BE2C (cell line): ENCODE results near the gene LSMEM2.

Experiments
- DNase-seq: peaks from one replicate; pipeline ENCODE4 v3.0.0-alpha.2; 2020
- H3K27me3 ChIP-seq: fragments of 250-450 bp; sonication (Bioruptor Pico); 2 replicates; pipeline ENCODE4 v1.5.1; 2020; ENCODE audit warnings: mild to moderate bottlenecking
- H3K36me3 ChIP-seq: fragments of 250-450 bp; sonication (Bioruptor Pico); 2 replicates; pipeline ENCODE4 v1.5.1; 2020; ENCODE audit warnings: mild to moderate bottlenecking
- H3K4me1 ChIP-seq: fragments of 250-450 bp; sonication (Bioruptor Pico); 2 replicates; pipeline ENCODE4 v1.5.1; 2020
- H3K4me3 ChIP-seq: 2 replicates; pipeline ENCODE4 v1.5.1; 2011; ENCODE audit warnings: low read depth, low read length
- H3K9me3 ChIP-seq: fragments of 250-450 bp; sonication (Bioruptor Pico); 2 replicates; pipeline ENCODE4 v1.5.1; 2020
- CTCF ChIP-seq: IDR thresholded peaks from 2 replicates; pipeline ENCODE4 v1.5.1; 2012; ENCODE audit warnings: mild to moderate bottlenecking, low read depth, low read length

The LSMEM2 gene

GRCh38 chr3:50324351-50325112 lies 45.6 kb downstream of the LSMEM2 start:
- H3K4me1 ChIP-seq, result peaks cover 3% of the 10 kb centered on the region
- peak; percentile 73 for TF ChIP-seq CTCF
- peak; percentile 81 for DNase-seq
- no peaks in the 10 kb centered on the region for H3K27me3 ChIP-seq
- peaks cover 6% of the 10 kb centered on the region for H3K36me3 ChIP-seq
- H3K9me3 ChIP-seq, result no peaks in the 10 kb centered on the region
- no peak overlapping the region for H3K4me3 ChIP-seq

DNA sequence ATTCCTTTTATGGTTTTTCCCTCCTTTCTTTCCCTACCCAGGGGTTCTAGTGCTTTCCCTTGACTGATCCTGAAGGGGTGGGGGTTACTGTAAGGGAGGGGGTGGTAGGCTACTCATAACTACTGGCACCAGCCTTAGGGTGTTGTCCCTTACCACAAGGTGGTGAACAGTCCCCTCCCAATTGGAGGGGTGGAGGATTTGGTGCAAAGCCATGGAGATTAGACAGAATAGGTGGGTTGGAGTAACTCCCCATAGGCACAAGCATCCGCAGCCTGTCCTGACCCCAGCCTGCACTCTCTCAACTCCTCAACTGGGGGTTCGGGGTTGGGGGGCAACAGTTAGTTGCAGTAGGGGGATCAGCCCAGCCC lies 46.2 kb downstream of the LSMEM2 start:
- Histone ChIP-seq H3K4me3 (no peak overlapping the region), H3K4me1 (peaks cover 3% of the 10 kb centered on the region), H3K9me3 (no peaks in the 10 kb centered on the region), H3K27me3 (no peaks in the 10 kb centered on the region), H3K36me3 (peaks cover 4% of the 10 kb centered on the region)
- TF ChIP-seq CTCF, result no peak
- DNase-seq, result no peak

- Histone ChIP-seq H3K9me3 (no peaks in the 10 kb centered on the region), H3K27me3 (no peaks in the 10 kb centered on the region), H3K36me3 (peaks cover 9% of the 10 kb centered on the region), H3K4me3 (no peak overlapping the region), H3K4me1 (peaks cover 3% of the 10 kb centered on the region; the same call in 1 of the 2 replicates)
- no peak for TF ChIP-seq CTCF
- DNase-seq, result no peak
Measured at GRCh38 chr3:50325497-50326181, 46.8 kb downstream of the LSMEM2 start.

DNA sequence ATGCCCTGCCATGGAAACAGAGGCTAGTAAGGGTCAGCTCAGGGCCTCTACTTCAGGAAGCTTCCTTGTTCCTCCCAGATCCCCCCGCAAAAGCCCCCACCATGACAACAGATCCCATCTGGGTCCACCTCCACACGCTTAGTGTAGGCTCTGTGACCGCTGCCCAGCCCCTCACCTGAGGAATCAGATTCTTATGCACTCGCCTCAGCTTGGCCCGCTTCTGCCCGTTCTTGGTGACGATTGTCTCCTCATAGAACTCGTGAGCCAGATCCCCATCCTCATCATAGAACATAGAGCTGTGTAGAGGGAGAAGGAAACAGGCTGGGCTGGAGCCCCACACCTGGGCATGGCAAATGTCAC lies 47.3 kb downstream of the LSMEM2 start:
- DNase-seq, result no peak

GRCh38 chr3:50327129-50327528 lies 48.2 kb downstream of the LSMEM2 start:
- Histone ChIP-seq H3K4me1 (no peaks in the 10 kb centered on the region), H3K9me3 (no peaks in the 10 kb centered on the region), H3K36me3 (peaks cover 22% of the 10 kb centered on the region), H3K4me3 (peak overlapping the region; percentile 77), H3K27me3 (no peaks in the 10 kb centered on the region)
- DNase-seq, result no peak
- no peak for TF ChIP-seq CTCF

More for the DNA sequence above, 47.3 kb downstream of the LSMEM2 start:
- peaks cover 12% of the 10 kb centered on the region for H3K36me3 ChIP-seq
- TF ChIP-seq CTCF, result no peak
- H3K27me3 ChIP-seq, result no peaks in the 10 kb centered on the region
- H3K9me3 ChIP-seq, result no peaks in the 10 kb centered on the region
- H3K4me3 ChIP-seq, result no peak overlapping the region
- H3K4me1 ChIP-seq, result peaks cover 3% of the 10 kb centered on the region; the same call in 1 of the 2 replicates

GRCh38 chr3:50327943-50328691 lies 49.2 kb downstream of the LSMEM2 start, which contains the start of gene TUSC2:
Gene TUSC2, minus strand, starts transcription at chr3:50328223. Its CDS starts 124 bp downstream, at chr3:50328099.
- H3K36me3 ChIP-seq, result peaks cover 24% of the 10 kb centered on the region
- H3K27me3 ChIP-seq, result no peaks in the 10 kb centered on the region
- H3K9me3 ChIP-seq, result no peaks in the 10 kb centered on the region
- no peak for TF ChIP-seq CTCF
- peak; percentile 92 for DNase-seq
- H3K4me3 ChIP-seq, result peak within 1 kb of the TSS; percentile 77
- H3K4me1 ChIP-seq, result no peaks in the 10 kb centered on the region
